ENCODE results near the gene ARHGAP44.
A peak's percentile ranks its signal among the peaks of the same experiment; 100 is the strongest.
"Not testable (repeated sequence)": the region's sequence is repeated elsewhere in the genome, so short reads cannot be mapped to it uniquely, and the experiment has no call there.

ARHGAP44 gene

DNA sequence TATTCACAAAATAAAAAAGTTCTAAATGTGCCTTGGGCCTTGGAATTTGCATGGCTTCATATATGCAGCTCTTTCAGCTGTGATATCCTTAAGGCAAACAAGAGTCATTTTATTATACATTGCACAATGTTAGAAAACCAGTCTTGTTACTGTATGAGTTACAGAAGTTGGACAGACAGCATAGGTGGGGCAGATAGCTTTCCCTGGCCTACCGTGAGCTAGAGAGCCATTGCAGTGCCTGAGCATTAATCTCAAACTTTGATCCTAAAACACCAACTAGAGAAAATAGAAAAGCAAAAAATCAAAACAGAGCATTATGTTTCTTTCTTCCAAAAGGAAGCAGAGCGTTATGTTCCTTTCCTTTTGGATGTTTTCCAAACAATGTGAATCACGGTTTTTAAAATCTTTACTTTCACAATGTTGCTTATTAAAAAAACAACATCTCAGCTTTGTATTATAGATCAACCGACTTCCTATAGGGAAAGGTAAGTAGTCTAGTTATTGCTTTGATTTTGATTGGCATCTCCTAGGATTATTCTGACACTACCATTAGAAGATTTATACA, 32.2 kb downstream of the ARHGAP44 start:
- DNase-seq = no peak

DNA sequence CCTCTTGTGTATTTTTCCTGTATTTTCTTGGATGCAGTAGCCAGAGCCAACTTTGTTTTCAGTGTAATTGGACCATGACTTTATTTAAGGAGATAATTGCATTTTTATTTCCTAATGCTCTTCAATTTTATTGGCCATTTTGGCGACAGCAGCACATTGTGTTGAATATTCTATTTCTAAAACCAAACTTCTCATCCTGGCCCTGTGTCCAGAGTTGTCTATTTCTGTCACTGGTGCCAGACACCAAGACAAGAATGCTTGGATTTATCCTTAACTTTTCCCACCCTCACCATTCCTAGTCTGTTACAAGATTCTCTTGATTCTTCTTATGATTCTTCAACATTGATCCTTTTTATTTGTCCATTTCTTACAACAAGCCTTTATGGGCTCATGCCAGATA, 37.1 kb downstream of the ARHGAP44 start:
- no peak for DNase-seq

DNA sequence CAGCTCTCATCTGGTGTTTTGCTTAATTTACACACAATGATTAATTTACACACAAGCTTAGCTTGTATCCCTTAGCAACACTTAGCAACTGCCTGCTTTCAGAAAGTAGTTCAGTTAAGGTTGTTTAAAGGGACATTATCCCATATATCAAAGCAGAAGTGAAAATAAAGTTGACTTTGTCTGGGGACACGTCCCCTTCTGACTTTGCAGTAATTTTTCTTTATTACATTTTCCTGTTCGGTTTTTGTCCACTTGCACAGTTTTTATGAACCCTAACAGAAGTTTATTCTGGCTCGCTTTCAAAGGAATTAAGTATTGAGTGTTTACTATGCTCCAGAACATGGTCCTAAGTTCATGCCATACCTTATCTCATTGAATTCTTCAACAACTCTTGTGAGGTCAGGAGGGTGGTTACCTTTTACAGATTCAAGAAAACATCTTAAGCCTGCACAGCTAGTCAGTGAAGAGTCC, 41.5 kb downstream of the ARHGAP44 start:
- no peak for DNase-seq

GRCh38 chr17:12831839-12832238, 42.5 kb downstream of the ARHGAP44 start:
- DNase-seq = no peak

- DNase-seq = no peak
Observed at GRCh38 chr17:12839042-12839441, 49.7 kb downstream of the ARHGAP44 start.

DNA sequence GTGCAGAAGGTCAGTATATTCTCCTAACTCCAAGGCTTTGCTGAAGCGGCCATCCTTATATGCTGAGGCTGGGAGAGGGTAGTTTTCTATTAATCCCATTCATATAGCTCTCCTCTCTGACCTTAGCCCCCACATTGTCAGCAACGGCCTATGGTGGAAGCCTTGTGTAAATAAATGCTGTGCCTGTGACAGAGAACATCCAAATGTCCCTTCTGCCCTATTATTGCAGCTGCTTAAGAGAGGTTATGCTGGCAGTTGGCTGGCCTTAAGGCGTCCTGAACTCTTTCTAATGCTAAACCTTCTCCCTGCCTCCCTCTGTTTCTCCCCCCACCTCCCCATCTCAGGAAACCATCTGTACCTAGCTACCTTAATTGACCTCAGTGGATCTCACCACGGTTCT, 53.6 kb downstream of the ARHGAP44 start:
- DNase-seq = no peak

DNA sequence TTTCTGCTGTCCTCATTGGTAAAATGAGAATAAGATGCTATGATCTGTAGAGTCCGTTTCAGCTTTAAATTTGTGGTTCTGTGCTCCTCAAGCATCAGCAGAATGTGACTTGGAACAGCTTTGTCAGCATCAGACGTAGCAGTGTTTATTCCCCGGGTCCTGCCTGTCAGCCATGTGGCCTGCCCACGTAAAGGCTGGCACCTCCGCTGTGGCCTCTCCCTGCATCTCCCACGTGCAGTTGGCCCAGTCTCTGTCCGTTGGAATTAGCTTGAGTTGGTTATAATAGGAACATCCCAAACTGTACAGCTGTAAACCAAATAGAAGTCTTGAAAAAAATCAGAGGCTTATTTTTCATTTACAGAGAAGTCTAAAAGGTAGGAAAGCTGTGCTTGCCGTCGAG, 61.7 kb downstream of the ARHGAP44 start:
- no peak for DNase-seq

DNA sequence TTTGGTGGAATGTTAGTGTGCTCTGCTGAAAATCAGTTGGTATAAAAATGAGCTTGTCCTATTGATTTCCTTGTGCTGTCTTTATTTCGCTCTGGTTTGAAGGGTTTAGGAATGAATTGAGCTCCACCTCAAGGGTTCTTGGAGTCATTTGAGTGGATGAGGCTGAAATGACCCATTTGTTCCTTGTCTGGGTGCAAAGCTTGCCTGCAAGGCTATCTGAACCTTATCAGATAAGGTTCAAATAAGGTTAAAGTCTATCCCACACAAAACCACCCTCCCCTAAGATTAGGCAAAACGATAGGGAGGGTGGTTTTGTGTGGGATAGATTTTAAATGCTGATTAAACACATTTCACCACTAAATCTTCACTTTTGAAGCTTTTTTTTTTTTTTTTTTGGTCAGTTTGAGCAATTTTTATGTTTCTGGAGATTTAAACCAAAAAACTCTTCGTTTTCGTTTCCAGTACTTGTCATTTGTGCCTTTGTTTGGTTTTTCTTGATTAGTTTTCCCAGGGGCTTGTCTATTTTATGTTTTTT, 62.7 kb downstream of the ARHGAP44 start:
- DNase-seq = no peak

- DNase-seq = no peak
Observed at GRCh38 chr17:12853921-12854320, 64.6 kb downstream of the ARHGAP44 start.

DNA sequence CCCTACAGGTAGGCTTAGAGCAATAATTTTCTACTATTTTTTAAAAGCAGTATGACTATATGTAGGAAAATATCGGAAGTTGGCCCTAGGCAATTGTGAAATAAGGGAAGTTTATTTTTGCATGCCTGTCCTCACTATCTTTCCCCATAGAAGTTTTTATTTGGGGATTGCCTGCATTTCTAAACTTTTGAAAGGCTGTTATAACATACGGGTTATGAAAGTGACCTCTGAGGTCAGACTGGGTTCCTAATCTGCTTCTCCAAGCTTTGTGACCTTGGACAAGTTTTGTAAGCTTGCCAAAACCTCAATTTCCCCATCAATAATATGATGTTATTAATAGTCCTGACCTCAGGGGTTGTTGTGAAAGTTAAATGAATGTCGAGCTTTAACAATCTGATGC, 67.1 kb downstream of the ARHGAP44 start:
- no peak for DNase-seq

DNA sequence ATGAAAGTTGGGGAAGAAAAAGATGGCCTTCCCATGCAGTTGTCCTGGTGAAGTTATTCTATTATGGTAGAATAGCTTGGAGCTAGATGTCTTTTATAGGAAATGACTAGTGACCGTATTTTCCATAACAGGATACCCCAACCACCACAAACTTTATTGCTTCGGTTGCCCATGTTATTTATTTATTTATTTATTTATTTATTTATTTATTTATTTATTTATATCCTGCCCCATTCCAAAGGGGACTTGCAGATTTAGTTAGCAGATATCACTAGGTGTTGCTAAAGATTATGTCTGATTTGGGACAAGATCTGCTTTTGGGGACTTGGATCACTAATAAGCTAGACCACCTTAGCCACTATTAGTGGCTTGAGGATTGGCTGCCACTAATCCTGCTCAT, 68.3 kb downstream of the ARHGAP44 start:
- no peak for DNase-seq

GRCh38 chr17:12859520-12859919, 70.2 kb downstream of the ARHGAP44 start:
- DNase-seq = peak in 1 of 5 experiments; percentile 2

DNA sequence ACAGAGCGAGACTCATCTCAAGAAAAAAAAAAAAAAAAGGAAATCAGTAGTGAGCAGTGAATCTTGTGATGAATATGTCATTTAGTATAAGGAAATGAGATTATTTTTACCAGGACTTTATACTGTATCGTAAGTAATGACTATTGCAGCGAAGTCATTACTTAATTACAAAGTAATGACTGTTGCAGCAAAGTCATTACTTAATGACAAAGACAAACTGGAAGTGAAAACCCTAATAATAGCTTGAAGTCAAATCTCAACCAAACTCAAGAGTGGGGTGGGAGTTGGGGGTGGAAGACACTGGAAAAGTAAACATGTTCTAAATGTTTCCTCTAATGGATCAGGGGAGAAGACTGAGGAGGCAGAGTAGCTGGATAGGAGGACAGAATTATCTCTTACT, 76.5 kb downstream of the ARHGAP44 start:
- no peak for DNase-seq

DNA sequence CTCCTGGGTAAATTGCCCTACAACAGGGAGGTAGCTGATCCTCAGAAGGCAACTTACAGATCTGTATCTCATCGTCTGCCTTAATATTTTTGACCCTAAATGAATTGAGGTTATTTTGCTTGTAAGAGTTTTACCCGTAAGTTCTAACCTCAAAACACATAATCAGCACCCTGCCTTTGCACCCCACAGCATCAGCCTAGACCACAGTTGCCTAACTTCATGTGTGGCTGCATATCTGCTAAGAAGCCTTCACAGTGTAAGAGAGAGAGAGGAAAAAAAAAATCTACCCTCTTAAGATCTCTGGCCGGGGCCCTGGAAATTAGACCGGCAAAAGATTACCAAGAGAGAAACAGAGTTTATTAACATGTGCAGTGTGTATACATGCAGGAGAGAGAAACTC, 76.9 kb downstream of the ARHGAP44 start:
- DNase-seq = no peak

- no peak for DNase-seq
Observed at GRCh38 chr17:12867726-12868125, 78.4 kb downstream of the ARHGAP44 start.

DNA sequence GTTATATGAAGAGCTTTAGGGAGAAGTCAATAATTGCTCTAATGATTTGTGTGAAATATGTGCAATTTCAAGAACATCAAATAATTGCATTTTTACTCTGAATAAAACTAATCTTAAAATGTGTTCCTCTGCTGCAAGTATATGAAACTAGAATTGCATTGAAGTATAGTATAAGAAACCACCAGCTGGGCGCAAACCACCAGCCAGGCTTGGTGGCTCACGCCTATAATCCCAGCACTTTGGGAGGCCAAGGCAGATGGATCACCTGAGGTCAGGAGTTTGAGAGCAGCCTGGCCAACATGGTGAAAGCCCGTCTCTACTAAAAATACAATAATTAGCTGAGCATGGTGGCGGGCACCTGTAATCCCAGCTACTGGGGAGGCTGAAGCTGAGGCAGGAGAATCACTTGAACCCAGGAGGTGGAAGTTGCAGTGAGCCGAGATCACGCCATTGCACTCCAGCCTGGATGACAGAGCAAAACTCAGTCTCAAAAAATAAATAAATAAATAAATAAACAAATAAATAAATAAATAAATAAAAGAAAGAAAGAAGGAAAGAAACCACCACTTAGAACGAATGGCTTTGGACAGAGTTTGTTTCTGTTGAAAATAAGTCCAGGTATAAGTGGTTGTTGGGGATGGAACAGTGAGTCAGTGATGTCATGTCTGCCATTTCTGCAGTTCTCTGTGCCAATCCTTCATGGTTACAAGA, 84.3 kb downstream of the ARHGAP44 start:
- not testable (repeated sequence) for DNase-seq

- peak in 1 of 5 experiments; percentile 10 for DNase-seq
Observed at GRCh38 chr17:12877953-12878669, 88.8 kb downstream of the ARHGAP44 start.

DNA sequence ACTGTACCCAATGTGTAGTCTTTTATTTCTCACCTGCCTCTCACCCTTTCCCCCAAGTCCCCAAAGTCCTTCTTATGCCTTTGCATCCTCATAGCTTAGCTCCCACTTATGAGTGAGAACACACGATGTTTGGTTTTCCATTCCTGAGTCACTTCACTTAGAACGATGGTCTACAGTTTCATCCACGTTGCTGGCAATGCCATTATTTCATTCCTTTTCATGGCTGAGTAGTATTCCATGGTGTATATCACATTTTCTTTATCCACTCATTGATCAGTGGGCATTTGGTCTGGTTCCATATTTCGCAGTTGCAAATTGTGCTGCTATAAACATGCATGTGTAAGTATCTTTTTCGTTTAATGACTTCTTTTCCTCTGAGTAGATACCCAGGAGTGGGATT, 89.8 kb downstream of the ARHGAP44 start:
- DNase-seq = not testable (repeated sequence)

DNA sequence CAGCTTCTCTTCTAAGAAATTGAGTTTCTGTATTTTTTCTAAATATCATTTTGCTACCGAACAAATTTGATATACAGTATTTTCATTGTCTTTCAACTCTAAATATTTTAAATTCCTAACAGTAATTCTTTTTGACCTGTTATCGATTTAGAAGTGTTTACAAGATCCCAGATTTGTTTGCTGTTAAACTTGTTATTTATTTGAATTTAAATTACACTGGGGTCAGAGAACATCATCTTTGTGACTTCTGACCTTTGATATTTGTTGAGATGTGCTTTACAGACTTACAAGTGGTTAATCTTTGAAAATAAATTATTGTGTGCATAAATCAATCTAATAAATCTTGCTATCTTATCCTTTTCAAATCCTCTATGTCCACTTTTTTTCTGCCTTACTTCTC, 94.2 kb downstream of the ARHGAP44 start:
- DNase-seq = no peak

GRCh38 chr17:12887088-12887487, 97.8 kb downstream of the ARHGAP44 start:
- DNase-seq = no peak

- DNase-seq = no peak
Observed at GRCh38 chr17:12896180-12896785, 107.0 kb downstream of the ARHGAP44 start.

DNA sequence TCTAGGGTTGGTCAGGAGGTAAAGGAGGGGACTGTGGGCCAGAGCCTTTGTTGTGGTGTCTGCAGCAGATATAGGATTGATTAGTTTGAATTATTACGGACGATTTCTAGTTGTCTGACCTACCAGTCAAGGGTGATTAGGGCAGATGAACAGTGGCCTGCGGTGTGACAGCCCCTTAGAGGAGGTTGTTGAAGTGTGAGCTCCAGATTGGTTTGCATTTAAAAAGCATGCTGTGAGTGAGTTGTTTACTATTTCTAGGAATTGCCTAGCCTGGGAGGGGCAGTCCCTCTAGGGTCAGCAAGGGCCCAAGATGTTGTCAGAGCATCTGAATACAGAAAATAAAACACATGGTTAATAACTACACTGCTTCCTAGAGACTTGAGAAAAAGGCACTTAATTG, 108.8 kb downstream of the ARHGAP44 start:
- no peak for DNase-seq

GRCh38 chr17:12899604-12900003, 110.3 kb downstream of the ARHGAP44 start:
- DNase-seq = no peak
